ENCODE measurements around the gene ARL2. TPM values are rescaled to one million over a fixed set of nuclear protein-coding genes. Genes with fewer than 3 reads are reported as not detected.

ARL2 gene
- total RNA-seq, 1 experiment from 2014 or later = 203 TPM

GRCh38 chr11:65014726-65015227 lies 817 bp downstream of the ARL2 start:
- Histone ChIP-seq H3K79me2 (ENCODE audit: insufficient read depth, low read length) (no peaks in the 10 kb centered on the region), H3K56ac (ENCODE audit: insufficient read length, low read depth, low read length) (no peak overlapping the region), H3K9ac (ENCODE audit: extremely low read depth, insufficient read length, low read length) (no peak overlapping the region), H3K4me2 (ENCODE audit: insufficient read depth, insufficient read length, low read length) (peak overlapping the region; percentile 41), H2BK12ac (ENCODE audit: insufficient read length, low read depth, low read length) (no peak overlapping the region), H3K79me1 (ENCODE audit: insufficient read depth, low read depth, low read length, poor library complexity, severe bottlenecking) (peaks cover 2% of the 10 kb centered on the region), H2AK5ac (ENCODE audit: insufficient read length, low read length) (no peak overlapping the region), H3K4ac (ENCODE audit: low read depth, low read length) (no peak overlapping the region), H2BK15ac (ENCODE audit: low read depth, low read length) (no peak overlapping the region; the same call in 1 of the 2 replicates), H4K5ac (ENCODE audit: insufficient read length, low read depth, low read length) (no peak overlapping the region), H3T11ph (ENCODE audit: low read length) (no peak overlapping the region), H3K4me1 (ENCODE audit: insufficient read depth, low read length) (no peaks in the 10 kb centered on the region), H3K23me2 (ENCODE audit: insufficient read length, low read depth, low read length, poor library complexity, severe bottlenecking) (peaks cover 7% of the 10 kb centered on the region), H3K9me3 (ENCODE audit: control insufficient read depth, low read depth, low read length) (no peaks in the 10 kb centered on the region), H2BK120ac (ENCODE audit: low read depth, low read length, poor library complexity, severe bottlenecking) (no peak overlapping the region), H4K8ac (replicated peaks; ENCODE audit: insufficient read length, low read depth, low read length) (no peak overlapping the region), H4K20me1 (ENCODE audit: control insufficient read depth, insufficient read depth, insufficient read length) (no peaks in the 10 kb centered on the region), H3K27ac (ENCODE audit: insufficient read length, low read depth, low read length) (no peak overlapping the region), H3K14ac (ENCODE audit: insufficient read depth, low read length) (no peak overlapping the region), H2AFZ (ENCODE audit: low read length) (no peak overlapping the region), H2BK20ac (ENCODE audit: low read depth, low read length, poor library complexity, severe bottlenecking) (no peak overlapping the region), H3K18ac (ENCODE audit: insufficient read length, low read depth, low read length) (no peak overlapping the region), H3K27me3 (ENCODE audit: insufficient read depth, low read length) (no peaks in the 10 kb centered on the region), H3K23ac (ENCODE audit: insufficient read length, low read depth, low read length) (no peak overlapping the region), H4K91ac (ENCODE audit: insufficient read length, low read depth, low read length) (no peak overlapping the region), H2BK5ac (ENCODE audit: insufficient read length, low read length) (no peak overlapping the region)
- peak overlapping the region; percentile 40 to 89 (median 68); a peak in 4 of 7 replicates for H3K27ac Mint-ChIP-seq
- H3K4me1 Mint-ChIP-seq = peaks cover 6 to 9% of the 10 kb centered on the region in 2 experiments
- WGBS (ENCODE audit: extremely low coverage, insufficient read length, low lambda C conversion rate) = no CpG with 5 or more reads among the region's 23 CpGs
- H3K9me3 Mint-ChIP-seq = no peaks in the 10 kb centered on the region
- H3K27me3 Mint-ChIP-seq (ENCODE audit: low read depth) = no peaks in the 10 kb centered on the region; the same call in 1 of the 2 replicates
- H3K4me3 Mint-ChIP-seq = peak overlapping the region; percentile 83 to 92
- TF ChIP-seq CTCF (conservative IDR thresholded peaks at IDR 0.05) = no peak
- peaks cover 19 to 46% (median 37%) of the 10 kb centered on the region in 3 experiments for H3K36me3 Mint-ChIP-seq (ENCODE audit: insufficient read depth in 1 of 3, low read depth in 3 of 3)
- peak; percentile 42 for DNase-seq
